Glomerular visceral epithelial cell (primary cell): ENCODE measurements around the gene TBL3.
"Not testable (repeated sequence)": the region's sequence is repeated elsewhere in the genome, so short reads cannot be mapped to it uniquely, and the experiment has no call there.

Experiments
- DNase-seq: peaks from one replicate; pipeline ENCODE4 v3.0.0-alpha.2; 2016; ENCODE audit errors: extremely low spot score

TBL3 gene

GRCh38 chr16:1971796-1972489 lies at the start of gene TBL3:
Gene TBL3 (plus strand): TSS chr16:1972053. CDS start chr16:1972165, 112 bp downstream.
- DNase-seq: peak; percentile 93

- no peak for DNase-seq
Measured at GRCh38 chr16:1922357-1922756, 49.5 kb upstream of the TBL3 start.

GRCh38 chr16:1923299-1924034 lies 48.4 kb upstream of the TBL3 start:
- peak; percentile 45 for DNase-seq

GRCh38 chr16:1924095-1924494 lies 47.8 kb upstream of the TBL3 start:
- DNase-seq: no peak

- no peak for DNase-seq
Measured at GRCh38 chr16:1926271-1926670, 45.6 kb upstream of the TBL3 start.

GRCh38 chr16:1929105-1929504 lies 42.7 kb upstream of the TBL3 start:
- no peak for DNase-seq

GRCh38 chr16:1929578-1930337 lies 42.1 kb upstream of the TBL3 start:
- DNase-seq: peak; percentile 82

- DNase-seq: no peak
Measured at GRCh38 chr16:1930338-1930720, 41.5 kb upstream of the TBL3 start.

GRCh38 chr16:1932050-1933028 lies 39.5 kb upstream of the TBL3 start:
- DNase-seq: peak; percentile 29

GRCh38 chr16:1933097-1933661 lies 38.7 kb upstream of the TBL3 start:
- DNase-seq: no peak

- no peak for DNase-seq
Measured at GRCh38 chr16:1936945-1937479, 34.8 kb upstream of the TBL3 start.

- no peak for DNase-seq
Measured at GRCh38 chr16:1938316-1938715, 33.5 kb upstream of the TBL3 start.

- DNase-seq: no peak
Measured at GRCh38 chr16:1938910-1939309, 32.9 kb upstream of the TBL3 start.

GRCh38 chr16:1939833-1940232 lies 32.0 kb upstream of the TBL3 start:
- DNase-seq: not testable (repeated sequence)

- no peak for DNase-seq
Measured at GRCh38 chr16:1940273-1941161, 31.3 kb upstream of the TBL3 start.

GRCh38 chr16:1941162-1942046 lies 30.4 kb upstream of the TBL3 start:
- peak; percentile 81 for DNase-seq

- no peak for DNase-seq
Measured at GRCh38 chr16:1942047-1942809, 29.6 kb upstream of the TBL3 start.
